H1 (cell line): ENCODE measurements around the gene C1QA.

ENCODE experiments used
- ASH2L ChIP-seq: fragments of 200-600, 300-600 bp; sonication (generic); IDR thresholded peaks from one replicate; pipeline ENCODE4 v1.7.1; 2017; ENCODE audit warnings: low read length
- BACH1 ChIP-seq: IDR thresholded peaks from 2 replicates; pipeline ENCODE4 v1.6.1; 2012; ENCODE audit warnings: low read length, improper control_type of control experiment
- CTCF ChIP-seq, 3 experiments: IDR thresholded peaks; 1 replicate in 2 of 3; 2 replicates in 1 of 3; pipeline versions ENCODE4 v1.5.1 to v1.6.1; 2011; ENCODE audit warnings: low read length in 3 of 3, mild to moderate bottlenecking in 3 of 3, inconsistent platforms in 2 of 3, low read depth in 1 of 3, moderate library complexity in 1 of 3; ENCODE audit not compliant: insufficient read depth in 1 of 3; ENCODE audit errors: control extremely low read depth in 1 of 3
- EP300 ChIP-seq, 2 experiments: IDR thresholded peaks; 1 replicate in 1 of 2; 2 replicates in 1 of 2; pipeline ENCODE4 v1.6.1; 2011 to 2012; ENCODE audit warnings: low read depth in 2 of 2, low read length in 2 of 2, mild to moderate bottlenecking in 2 of 2, borderline replicate concordance in 1 of 2, inconsistent platforms in 1 of 2, moderate library complexity in 1 of 2
- JUN ChIP-seq: IDR thresholded peaks from 2 replicates; pipeline ENCODE4 v1.6.1; 2011; ENCODE audit warnings: low read depth, mild to moderate bottlenecking, improper control_type of control experiment, low read length
- MAFK ChIP-seq: IDR thresholded peaks from 2 replicates; pipeline ENCODE4 v1.6.1; 2012; ENCODE audit warnings: low read depth, mild to moderate bottlenecking, improper control_type of control experiment, low read length
- NRF1 ChIP-seq: IDR thresholded peaks from 2 replicates; pipeline ENCODE4 v1.6.1; 2011; ENCODE audit warnings: mild to moderate bottlenecking, low read depth, low read length, improper control_type of control experiment
- POLR2A ChIP-seq, 2 experiments: IDR thresholded peaks; 1 replicate in 1 of 2; 2 replicates in 1 of 2; pipeline ENCODE4 v1.6.1; 2011; ENCODE audit warnings: low read depth in 2 of 2, low read length in 2 of 2, mild to moderate bottlenecking in 2 of 2; ENCODE audit errors: control extremely low read depth in 1 of 2
- RFX5 ChIP-seq: IDR thresholded peaks from 2 replicates; pipeline ENCODE4 v1.6.1; 2011; ENCODE audit warnings: low read depth, low read length, improper control_type of control experiment, borderline replicate concordance
- SIN3A ChIP-seq, 2 experiments: IDR thresholded peaks in 1 of 2; conservative IDR thresholded peaks in 1 of 2; 2 replicates each; pipeline ENCODE4 v1.6.1; 2011 to 2012; ENCODE audit warnings: low read length in 2 of 2, improper control_type of control experiment in 1 of 2, low read depth in 1 of 2, mild to moderate bottlenecking in 1 of 2
- SP1 ChIP-seq: IDR thresholded peaks from 2 replicates; pipeline ENCODE4 v1.6.1; 2011; ENCODE audit warnings: low read depth, low read length
- YY1 ChIP-seq: IDR thresholded peaks from 2 replicates; pipeline ENCODE4 v1.6.1; 2011; ENCODE audit warnings: low read depth, mild to moderate bottlenecking, low read length

- no peak for TF ChIP-seq YY1
- no peak for TF ChIP-seq NRF1
- TF ChIP-seq ASH2L: no peak
- no peak for TF ChIP-seq JUN
- no peak for TF ChIP-seq MAFK
- no peak for TF ChIP-seq POLR2A (IDR thresholded peaks at IDR 0.05; ENCODE audit: control extremely low read depth in 1 of 2, low read depth in 2 of 2, low read length in 2 of 2)
- no peak for TF ChIP-seq EP300 (IDR thresholded peaks at IDR 0.05; ENCODE audit: borderline replicate concordance in 1 of 2, low read depth in 2 of 2, low read length in 2 of 2)
- TF ChIP-seq CTCF (IDR thresholded peaks at IDR 0.05; ENCODE audit: control extremely low read depth in 1 of 3, insufficient read depth in 1 of 3, low read depth in 1 of 3, low read length in 3 of 3): no peak
- no peak for TF ChIP-seq SIN3A (conservative IDR thresholded peaks at IDR 0.05 in 1 of 2, IDR thresholded peaks at IDR 0.05 in 1 of 2; ENCODE audit: low read depth in 1 of 2, low read length in 2 of 2)
- no peak for TF ChIP-seq RFX5
- TF ChIP-seq SP1: no peak
- TF ChIP-seq BACH1: no peak
Observed at GRCh38 chr1:22633697-22634463, 2.5 kb upstream of the C1QA start.
